ENCODE data around the gene INMT.

DNA sequence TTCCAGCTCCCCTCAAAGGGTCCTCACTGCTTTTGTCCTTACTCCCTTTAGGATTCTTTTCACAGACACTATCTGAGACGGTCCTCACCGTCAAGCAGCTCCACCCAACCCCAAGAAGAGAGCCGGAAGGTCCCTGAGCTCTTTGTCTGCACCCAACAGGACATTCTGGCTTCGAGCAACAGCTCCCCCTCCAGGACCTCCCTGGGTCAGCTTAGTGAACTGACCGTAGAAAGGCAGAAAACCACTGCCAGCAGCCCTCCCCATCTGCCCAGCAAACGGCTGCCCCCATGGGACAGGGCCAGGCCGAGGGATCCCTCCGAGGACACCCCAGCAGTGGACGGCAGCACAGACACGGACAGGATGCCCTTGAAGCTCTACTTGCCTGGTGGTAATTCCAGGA is 39.2 kb downstream of the INMT start:
- TF ChIP-seq, protein P1, sequence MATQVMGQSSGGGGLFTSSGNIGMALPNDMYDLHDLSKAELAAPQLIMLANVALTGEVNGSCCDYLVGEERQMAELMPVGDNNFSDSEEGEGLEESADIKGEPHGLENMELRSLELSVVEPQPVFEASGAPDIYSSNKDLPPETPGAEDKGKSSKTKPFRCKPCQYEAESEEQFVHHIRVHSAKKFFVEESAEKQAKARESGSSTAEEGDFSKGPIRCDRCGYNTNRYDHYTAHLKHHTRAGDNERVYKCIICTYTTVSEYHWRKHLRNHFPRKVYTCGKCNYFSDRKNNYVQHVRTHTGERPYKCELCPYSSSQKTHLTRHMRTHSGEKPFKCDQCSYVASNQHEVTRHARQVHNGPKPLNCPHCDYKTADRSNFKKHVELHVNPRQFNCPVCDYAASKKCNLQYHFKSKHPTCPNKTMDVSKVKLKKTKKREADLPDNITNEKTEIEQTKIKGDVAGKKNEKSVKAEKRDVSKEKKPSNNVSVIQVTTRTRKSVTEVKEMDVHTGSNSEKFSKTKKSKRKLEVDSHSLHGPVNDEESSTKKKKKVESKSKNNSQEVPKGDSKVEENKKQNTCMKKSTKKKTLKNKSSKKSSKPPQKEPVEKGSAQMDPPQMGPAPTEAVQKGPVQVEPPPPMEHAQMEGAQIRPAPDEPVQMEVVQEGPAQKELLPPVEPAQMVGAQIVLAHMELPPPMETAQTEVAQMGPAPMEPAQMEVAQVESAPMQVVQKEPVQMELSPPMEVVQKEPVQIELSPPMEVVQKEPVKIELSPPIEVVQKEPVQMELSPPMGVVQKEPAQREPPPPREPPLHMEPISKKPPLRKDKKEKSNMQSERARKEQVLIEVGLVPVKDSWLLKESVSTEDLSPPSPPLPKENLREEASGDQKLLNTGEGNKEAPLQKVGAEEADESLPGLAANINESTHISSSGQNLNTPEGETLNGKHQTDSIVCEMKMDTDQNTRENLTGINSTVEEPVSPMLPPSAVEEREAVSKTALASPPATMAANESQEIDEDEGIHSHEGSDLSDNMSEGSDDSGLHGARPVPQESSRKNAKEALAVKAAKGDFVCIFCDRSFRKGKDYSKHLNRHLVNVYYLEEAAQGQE (IDR thresholded peaks at IDR 0.05; ENCODE audit: insufficient read depth in 1 of 2, low read depth in 2 of 2, low read length in 2 of 2): no peak
- no peak for TF ChIP-seq TAF1 (IDR thresholded peaks at IDR 0.05; ENCODE audit: borderline replicate concordance, insufficient read depth, low read length)
- no peak for TF ChIP-seq POLR2AphosphoS5 (IDR thresholded peaks at IDR 0.05; ENCODE audit: low read depth, low read length)
- no peak for TF ChIP-seq SIN3A (IDR thresholded peaks at IDR 0.05; ENCODE audit: borderline replicate concordance, insufficient read depth, low read length)
